Neural progenitor cell (in vitro differentiated cells): ENCODE measurements around the gene EFCAB6.

Source experiments
- EZH2 ChIP-seq: fragments of 200-600 bp; sonication (generic); IDR thresholded peaks from 2 replicates; pipeline ENCODE4 v1.6.1; 2017; ENCODE audit warnings: antibody characterized with exemption, mild to moderate bottlenecking, moderate library complexity
- TF ChIP-seq, protein P1 (sequence below): fragments of 200-600 bp; sonication (generic); IDR thresholded peaks from 2 replicates; pipeline ENCODE4 v1.5.1; 2017; ENCODE audit warnings: antibody characterized with exemption, mild to moderate bottlenecking

- TF ChIP-seq EZH2 = no peak
- TF ChIP-seq, protein P1, sequence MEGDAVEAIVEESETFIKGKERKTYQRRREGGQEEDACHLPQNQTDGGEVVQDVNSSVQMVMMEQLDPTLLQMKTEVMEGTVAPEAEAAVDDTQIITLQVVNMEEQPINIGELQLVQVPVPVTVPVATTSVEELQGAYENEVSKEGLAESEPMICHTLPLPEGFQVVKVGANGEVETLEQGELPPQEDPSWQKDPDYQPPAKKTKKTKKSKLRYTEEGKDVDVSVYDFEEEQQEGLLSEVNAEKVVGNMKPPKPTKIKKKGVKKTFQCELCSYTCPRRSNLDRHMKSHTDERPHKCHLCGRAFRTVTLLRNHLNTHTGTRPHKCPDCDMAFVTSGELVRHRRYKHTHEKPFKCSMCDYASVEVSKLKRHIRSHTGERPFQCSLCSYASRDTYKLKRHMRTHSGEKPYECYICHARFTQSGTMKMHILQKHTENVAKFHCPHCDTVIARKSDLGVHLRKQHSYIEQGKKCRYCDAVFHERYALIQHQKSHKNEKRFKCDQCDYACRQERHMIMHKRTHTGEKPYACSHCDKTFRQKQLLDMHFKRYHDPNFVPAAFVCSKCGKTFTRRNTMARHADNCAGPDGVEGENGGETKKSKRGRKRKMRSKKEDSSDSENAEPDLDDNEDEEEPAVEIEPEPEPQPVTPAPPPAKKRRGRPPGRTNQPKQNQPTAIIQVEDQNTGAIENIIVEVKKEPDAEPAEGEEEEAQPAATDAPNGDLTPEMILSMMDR = no peak
Measured at GRCh38 chr22:43833286-43834240, 21.5 kb upstream of the EFCAB6 start.
